H1 (cell line): ENCODE measurements around the gene C1QL1. TPM values are rescaled to one million over a fixed set of nuclear protein-coding genes. Genes with fewer than 3 reads are reported as not detected.

ENCODE experiments used
- BRCA1 ChIP-seq: IDR thresholded peaks from 2 replicates; pipeline ENCODE4 v1.6.1; 2012; ENCODE audit warnings: low read depth, low read length, improper control_type of control experiment
- JUND ChIP-seq: IDR thresholded peaks from 2 replicates; pipeline ENCODE4 v1.6.1; 2011; ENCODE audit warnings: mild to moderate bottlenecking, improper control_type of control experiment, low read length
- NANOG ChIP-seq: IDR thresholded peaks from 2 replicates; pipeline ENCODE4 v1.6.1; 2011; ENCODE audit warnings: low read length, low read depth, mild to moderate bottlenecking, inconsistent platforms; ENCODE audit not compliant: insufficient read depth, poor library complexity, severe bottlenecking
- TCF12 ChIP-seq: IDR thresholded peaks from 2 replicates; pipeline ENCODE4 v1.6.1; 2011; ENCODE audit warnings: low read depth, mild to moderate bottlenecking, low read length
- USF2 ChIP-seq: IDR thresholded peaks from 2 replicates; pipeline ENCODE4 v1.6.1; 2011; ENCODE audit warnings: low read length, improper control_type of control experiment
- polyA plus RNA-seq, 7 experiments: library from polyadenylated mRNA; depleted of rRNA in 3 of 7; stranded (reverse) in 5 of 7; unstranded in 2 of 7; fragments of >200 nt in 5 of 7; fragments of 200-250 nt in 2 of 7; gene quantifications; 1 replicate in 5 of 7; 2 replicates in 1 of 7; 4 replicates in 1 of 7; pipeline versions ENCODE4 v1.2.1 to v1.2.3, GENCODE V29; 2011 to 2013; ENCODE audit warnings: missing spikeins in 2 of 7, mixed read lengths in 2 of 7
- total RNA-seq: library from RNA; stranded (reverse); fragmentation: NEBNext Ultra II Directional; extraction: Animal tissue kit (Norgen Biotek cat#: 25700); gene quantifications from 2 replicates; pipeline ENCODE4 v1.2.1, GENCODE V29; 2021

C1QL1 gene
- total and polyA plus RNA-seq, 2 of the 8 experiments (the other 6 are each of a cell fraction or from before 2014, with no cell fraction given) = 7.6 to 10.5 TPM

DNA sequence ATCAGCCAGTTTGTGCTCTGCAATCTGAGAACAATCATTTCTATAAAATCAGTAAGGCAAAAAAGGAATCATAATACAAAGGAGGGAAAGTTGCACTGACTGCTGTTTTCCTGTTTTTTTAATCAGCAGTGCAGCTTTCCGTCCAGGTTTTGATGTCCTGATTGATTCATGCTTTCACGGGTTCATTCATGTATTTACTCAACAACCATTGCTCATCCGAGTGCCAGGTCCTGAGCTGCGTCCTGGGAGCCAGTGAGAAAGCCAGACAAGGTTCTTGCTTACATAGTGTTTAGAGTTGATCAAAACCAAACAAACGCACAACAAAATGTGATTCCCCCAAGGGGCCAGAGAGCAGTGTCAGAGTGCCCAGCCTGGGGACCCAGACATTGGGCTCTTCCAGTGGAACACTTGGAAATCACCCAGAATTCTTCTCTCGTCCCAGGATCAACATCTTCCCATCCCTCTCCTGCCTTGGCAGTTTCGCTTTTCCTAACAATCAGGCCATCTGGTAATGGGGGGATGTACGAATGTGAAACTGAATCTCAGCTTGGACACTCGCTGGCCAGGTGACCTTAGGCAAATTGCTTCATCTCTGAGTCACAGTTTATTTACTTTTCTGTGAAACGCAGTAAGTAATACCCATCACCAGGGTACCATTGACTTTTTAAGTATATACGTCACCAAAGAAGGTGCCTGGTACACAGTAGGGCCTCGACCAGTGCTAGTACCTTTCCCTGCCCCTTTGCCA, 13.3 kb upstream of the C1QL1 start (continued):
- TF ChIP-seq JUND (no peak), TCF12 (no peak), NANOG (no peak), BRCA1 (no peak), USF2 (no peak)
